Liver (tissue), 9 donors: ENCODE data around the gene RAB18. TPM values are rescaled to one million over a fixed set of nuclear protein-coding genes. Genes with fewer than 3 reads are reported as not detected.

Experiments
- DNase-seq: peaks from one replicate; pipeline ENCODE4 v3.0.0-alpha.2; 2017; ENCODE audit warnings: low spot score
- H3K27ac ChIP-seq, 2 donors: one replicate each; pipeline ENCODE4 v1.7.0; 2013; ENCODE audit warnings: inconsistent platforms in 2 of 2, low read length in 2 of 2, control low read depth in 1 of 2, low read depth in 1 of 2, mild to moderate bottlenecking in 1 of 2
- H3K27me3 ChIP-seq, 4 donors: one replicate each; pipeline versions ENCODE4 v1.6.1 to v1.7.0; 2013; ENCODE audit warnings: low read length in 3 of 4, inconsistent platforms in 1 of 4, mild to moderate bottlenecking in 1 of 4, moderate library complexity in 1 of 4; ENCODE audit not compliant: control insufficient read depth in 4 of 4, insufficient read depth in 4 of 4
- H3K36me3 ChIP-seq, 4 donors: one replicate each; pipeline versions ENCODE4 v1.6.1 to v1.7.0; 2013; ENCODE audit warnings: low read length in 3 of 4, mild to moderate bottlenecking in 3 of 4, low read depth in 1 of 4, moderate library complexity in 1 of 4; ENCODE audit not compliant: control insufficient read depth in 4 of 4, insufficient read depth in 3 of 4
- H3K4me1 ChIP-seq, 4 donors: one replicate each; pipeline versions ENCODE4 v1.6.1 to v1.7.0; 2013; ENCODE audit warnings: low read length in 3 of 4, mild to moderate bottlenecking in 3 of 4, moderate library complexity in 1 of 4; ENCODE audit not compliant: control insufficient read depth in 4 of 4, insufficient read depth in 4 of 4
- H3K4me3 ChIP-seq, 3 donors: one replicate each; pipeline versions ENCODE4 v1.6.1 to v1.7.0; 2013; ENCODE audit warnings: low read length in 3 of 3, control low read depth in 1 of 3, low read depth in 1 of 3, mild to moderate bottlenecking in 1 of 3
- H3K9ac ChIP-seq, 2 donors: one replicate each; pipeline ENCODE4 v1.7.0; 2013; ENCODE audit warnings: low read length in 2 of 2, mild to moderate bottlenecking in 2 of 2, moderate library complexity in 2 of 2, control low read depth in 1 of 2, low read depth in 1 of 2
- H3K9me3 ChIP-seq, 4 donors: one replicate each; pipeline versions ENCODE4 v1.6.1 to v1.7.0; 2013; ENCODE audit warnings: low read length in 3 of 4; ENCODE audit not compliant: control insufficient read depth in 4 of 4
- EGR1 ChIP-seq, 2 donors: IDR thresholded peaks; 2 replicates each; pipeline ENCODE4 v1.6.1; 2016 to 2018; ENCODE audit warnings: antibody characterized with exemption in 2 of 2, low read depth in 2 of 2
- FOXA1 ChIP-seq: IDR thresholded peaks from 2 replicates; pipeline ENCODE4 v1.6.1; 2016; ENCODE audit warnings: antibody characterized with exemption
- FOXA2 ChIP-seq: IDR thresholded peaks from 2 replicates; pipeline ENCODE4 v1.6.1; 2016; ENCODE audit warnings: antibody characterized with exemption
- GABPA ChIP-seq, 2 donors: IDR thresholded peaks in 1 of 2; conservative IDR thresholded peaks in 1 of 2; 2 replicates each; pipeline ENCODE4 v1.6.1; 2016; ENCODE audit warnings: antibody characterized with exemption in 2 of 2, mild to moderate bottlenecking in 1 of 2, moderate library complexity in 1 of 2
- JUND ChIP-seq, 2 donors: IDR thresholded peaks; 2 replicates each; pipeline ENCODE4 v1.6.1; 2016; ENCODE audit warnings: antibody characterized with exemption in 2 of 2
- RAD21 ChIP-seq, 2 donors: IDR thresholded peaks; 2 replicates each; pipeline ENCODE4 v1.6.1; 2016; ENCODE audit warnings: antibody characterized with exemption in 2 of 2, mild to moderate bottlenecking in 2 of 2
- SP1 ChIP-seq: IDR thresholded peaks from 2 replicates; pipeline ENCODE4 v1.6.1; 2018; ENCODE audit warnings: antibody characterized with exemption, mild to moderate bottlenecking
- TAF1 ChIP-seq: conservative IDR thresholded peaks from 2 replicates; pipeline ENCODE4 v1.6.1; 2016; ENCODE audit warnings: antibody characterized with exemption, mild to moderate bottlenecking
- WGBS: extraction: QIAGEN DNeasy Blood & Tissue Kit; methylation state at CpG from one replicate; pipeline ENCODE4 v1.1.7; 2013; 5-methylcytosine and 5-hydroxymethylcytosine counted together
- polyA plus RNA-seq, 2 donors: library from polyadenylated mRNA; stranded (reverse) in 1 of 2; unstranded in 1 of 2; fragments of 200-250 nt in 1 of 2; fragments of >200 nt in 1 of 2; fragmentation: Nextera tagmentation in 1 of 2; extraction: Ambion mirVana in 1 of 2; gene quantifications; one replicate each; pipeline versions ENCODE4 v1.2.1 to v1.2.3, GENCODE V29; 2013 to 2015
- total RNA-seq, 2 donors: library from RNA; depleted of rRNA; stranded (reverse); fragments of >200 nt; gene quantifications; one replicate each; pipeline ENCODE4 v1.2.3, GENCODE V29; 2014
- TF ChIP-seq, protein P1 (sequence below): IDR thresholded peaks from 2 replicates; pipeline ENCODE4 v1.6.1; 2016; ENCODE audit warnings: antibody characterized with exemption
- TF ChIP-seq, protein P2 (sequence below): IDR thresholded peaks from 2 replicates; pipeline ENCODE4 v1.6.1; 2016; ENCODE audit warnings: antibody characterized with exemption
- TF ChIP-seq, protein P3 (sequence below): IDR thresholded peaks from 2 replicates; pipeline ENCODE4 v1.6.1; 2016; ENCODE audit warnings: antibody characterized with exemption
- TF ChIP-seq, protein P4 (sequence below): IDR thresholded peaks from 2 replicates; pipeline ENCODE4 v1.6.1; 2016; ENCODE audit warnings: antibody characterized with exemption, mild to moderate bottlenecking
- donor health status: healthy.
- donor health status: healthy.
- donor health status: healthy.
- donor health status: healthy.
- donor health status: healthy.

RAB18 gene
- total and polyA plus RNA-seq, 4 donors, result 19.8 to 57.8 (median 25.2) TPM

GRCh38 chr10:27525819-27526218 lies 21.7 kb downstream of the RAB18 start:
- no peaks in the 10 kb centered on the region for H3K9me3 ChIP-seq
- TF ChIP-seq, protein P1, sequence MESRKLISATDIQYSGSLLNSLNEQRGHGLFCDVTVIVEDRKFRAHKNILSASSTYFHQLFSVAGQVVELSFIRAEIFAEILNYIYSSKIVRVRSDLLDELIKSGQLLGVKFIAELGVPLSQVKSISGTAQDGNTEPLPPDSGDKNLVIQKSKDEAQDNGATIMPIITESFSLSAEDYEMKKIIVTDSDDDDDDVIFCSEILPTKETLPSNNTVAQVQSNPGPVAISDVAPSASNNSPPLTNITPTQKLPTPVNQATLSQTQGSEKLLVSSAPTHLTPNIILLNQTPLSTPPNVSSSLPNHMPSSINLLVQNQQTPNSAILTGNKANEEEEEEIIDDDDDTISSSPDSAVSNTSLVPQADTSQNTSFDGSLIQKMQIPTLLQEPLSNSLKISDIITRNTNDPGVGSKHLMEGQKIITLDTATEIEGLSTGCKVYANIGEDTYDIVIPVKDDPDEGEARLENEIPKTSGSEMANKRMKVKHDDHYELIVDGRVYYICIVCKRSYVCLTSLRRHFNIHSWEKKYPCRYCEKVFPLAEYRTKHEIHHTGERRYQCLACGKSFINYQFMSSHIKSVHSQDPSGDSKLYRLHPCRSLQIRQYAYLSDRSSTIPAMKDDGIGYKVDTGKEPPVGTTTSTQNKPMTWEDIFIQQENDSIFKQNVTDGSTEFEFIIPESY, result no peak
- TF ChIP-seq JUND (IDR thresholded peaks at IDR 0.05) (no peak), EGR1 (IDR thresholded peaks at IDR 0.05; ENCODE audit: low read depth in 2 of 2) (no peak), TAF1 (no peak), FOXA2 (no peak)
- TF ChIP-seq, protein P2, sequence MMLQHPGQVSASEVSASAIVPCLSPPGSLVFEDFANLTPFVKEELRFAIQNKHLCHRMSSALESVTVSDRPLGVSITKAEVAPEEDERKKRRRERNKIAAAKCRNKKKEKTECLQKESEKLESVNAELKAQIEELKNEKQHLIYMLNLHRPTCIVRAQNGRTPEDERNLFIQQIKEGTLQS, result no peak
- no peak overlapping the region for H3K4me3 ChIP-seq
- H3K36me3 ChIP-seq, result no peaks in the 10 kb centered on the region
- no peaks in the 10 kb centered on the region for H3K27me3 ChIP-seq
- H3K9ac ChIP-seq, result no peak overlapping the region
- no peak overlapping the region for H3K27ac ChIP-seq
- DNase-seq, result no peak
- H3K4me1 ChIP-seq, result peaks cover 0 to 5% (median 2%) of the 10 kb centered on the region in 4 donors

- Histone ChIP-seq H3K9me3 (no peaks in the 10 kb centered on the region), H3K27me3 (no peaks in the 10 kb centered on the region), H3K4me1 (peaks cover 0 to 5% (median 2%) of the 10 kb centered on the region in 4 donors), H3K27ac (no peak overlapping the region), H3K4me3 (no peak overlapping the region), H3K36me3 (no peaks in the 10 kb centered on the region), H3K9ac (no peak overlapping the region)
- TF ChIP-seq JUND (IDR thresholded peaks at IDR 0.05), result no peak
- no peak for TF ChIP-seq GABPA (IDR thresholded peaks at IDR 0.05 in 1 of 2, conservative IDR thresholded peaks at IDR 0.05 in 1 of 2)
- TF ChIP-seq TAF1, result no peak
- TF ChIP-seq SP1, result no peak
- no peak for TF ChIP-seq RAD21 (IDR thresholded peaks at IDR 0.05)
- TF ChIP-seq, protein P3, sequence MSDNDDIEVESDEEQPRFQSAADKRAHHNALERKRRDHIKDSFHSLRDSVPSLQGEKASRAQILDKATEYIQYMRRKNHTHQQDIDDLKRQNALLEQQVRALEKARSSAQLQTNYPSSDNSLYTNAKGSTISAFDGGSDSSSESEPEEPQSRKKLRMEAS, result no peak
- no peak for TF ChIP-seq EGR1 (IDR thresholded peaks at IDR 0.05; ENCODE audit: low read depth in 2 of 2)
- TF ChIP-seq, protein P2, result no peak
- no peak for TF ChIP-seq FOXA1
- TF ChIP-seq, protein P1, result no peak
- TF ChIP-seq, protein P4, sequence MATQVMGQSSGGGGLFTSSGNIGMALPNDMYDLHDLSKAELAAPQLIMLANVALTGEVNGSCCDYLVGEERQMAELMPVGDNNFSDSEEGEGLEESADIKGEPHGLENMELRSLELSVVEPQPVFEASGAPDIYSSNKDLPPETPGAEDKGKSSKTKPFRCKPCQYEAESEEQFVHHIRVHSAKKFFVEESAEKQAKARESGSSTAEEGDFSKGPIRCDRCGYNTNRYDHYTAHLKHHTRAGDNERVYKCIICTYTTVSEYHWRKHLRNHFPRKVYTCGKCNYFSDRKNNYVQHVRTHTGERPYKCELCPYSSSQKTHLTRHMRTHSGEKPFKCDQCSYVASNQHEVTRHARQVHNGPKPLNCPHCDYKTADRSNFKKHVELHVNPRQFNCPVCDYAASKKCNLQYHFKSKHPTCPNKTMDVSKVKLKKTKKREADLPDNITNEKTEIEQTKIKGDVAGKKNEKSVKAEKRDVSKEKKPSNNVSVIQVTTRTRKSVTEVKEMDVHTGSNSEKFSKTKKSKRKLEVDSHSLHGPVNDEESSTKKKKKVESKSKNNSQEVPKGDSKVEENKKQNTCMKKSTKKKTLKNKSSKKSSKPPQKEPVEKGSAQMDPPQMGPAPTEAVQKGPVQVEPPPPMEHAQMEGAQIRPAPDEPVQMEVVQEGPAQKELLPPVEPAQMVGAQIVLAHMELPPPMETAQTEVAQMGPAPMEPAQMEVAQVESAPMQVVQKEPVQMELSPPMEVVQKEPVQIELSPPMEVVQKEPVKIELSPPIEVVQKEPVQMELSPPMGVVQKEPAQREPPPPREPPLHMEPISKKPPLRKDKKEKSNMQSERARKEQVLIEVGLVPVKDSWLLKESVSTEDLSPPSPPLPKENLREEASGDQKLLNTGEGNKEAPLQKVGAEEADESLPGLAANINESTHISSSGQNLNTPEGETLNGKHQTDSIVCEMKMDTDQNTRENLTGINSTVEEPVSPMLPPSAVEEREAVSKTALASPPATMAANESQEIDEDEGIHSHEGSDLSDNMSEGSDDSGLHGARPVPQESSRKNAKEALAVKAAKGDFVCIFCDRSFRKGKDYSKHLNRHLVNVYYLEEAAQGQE, result no peak
- DNase-seq, result no peak
- WGBS, result 90% methylated on average over 3 of the region's 3 CpGs
Observed at GRCh38 chr10:27526242-27526641, 22.1 kb downstream of the RAB18 start.
